Spleen (tissue), 11 donors: ENCODE results near the gene PEX11A. TPM values are rescaled to one million over a fixed set of nuclear protein-coding genes. Genes with fewer than 3 reads are reported as not detected.
A peak's percentile ranks its signal among the peaks of the same experiment; 100 is the strongest.

ENCODE experiments used
- DNase-seq: peaks from one replicate; pipeline ENCODE4 v3.0.0-alpha.2; 2020
- H3K27ac ChIP-seq, 8 donors: fragments of 200-600 bp; sonication (generic) in 7 of 8; 1 replicate in 4 of 8; 2 replicates in 4 of 8; pipeline versions ENCODE4 v1.5.0 to v1.8.0; 2016 to 2021; ENCODE audit warnings: inconsistent platforms in 4 of 8, mild to moderate bottlenecking in 4 of 8, moderate library complexity in 1 of 8
- H3K27me3 ChIP-seq, 7 donors: fragments of 200-600 bp; sonication (generic) in 6 of 7; replicated peaks in 1 of 7; 1 replicate in 4 of 7; 2 replicates in 3 of 7; pipeline versions ENCODE4 v1.5.0 to v1.8.0; 2016 to 2021; ENCODE audit warnings: inconsistent platforms in 3 of 7, mild to moderate bottlenecking in 1 of 7
- H3K36me3 ChIP-seq, 6 donors: fragments of 200-600 bp; sonication (generic) in 5 of 6; 1 replicate in 4 of 6; 2 replicates in 2 of 6; pipeline versions ENCODE4 v1.5.0 to v1.8.0; 2016 to 2021; ENCODE audit warnings: inconsistent platforms in 2 of 6
- H3K4me1 ChIP-seq, 6 donors: fragments of 200-600 bp; sonication (generic) in 5 of 6; 1 replicate in 3 of 6; 2 replicates in 3 of 6; pipeline versions ENCODE4 v1.5.0 to v1.8.0; 2016 to 2021; ENCODE audit warnings: inconsistent platforms in 3 of 6
- H3K4me3 ChIP-seq, 8 donors: fragments of 200-600 bp; sonication (generic) in 7 of 8; 1 replicate in 4 of 8; 2 replicates in 4 of 8; pipeline versions ENCODE4 v1.5.0 to v1.8.0; 2016 to 2021; ENCODE audit warnings: inconsistent platforms in 4 of 8, mild to moderate bottlenecking in 4 of 8, moderate library complexity in 2 of 8
- H3K9me3 ChIP-seq, 8 donors: fragments of 200-600 bp; sonication (generic) in 7 of 8; 1 replicate in 4 of 8; 2 replicates in 4 of 8; pipeline versions ENCODE4 v1.5.0 to v1.8.0; 2016 to 2021; ENCODE audit warnings: inconsistent platforms in 4 of 8
- POLR2A ChIP-seq, 3 donors: fragments of 450-650 bp; IDR thresholded peaks; one replicate each; pipeline ENCODE4 v1.5.1; 2017; ENCODE audit warnings: antibody characterized with exemption in 3 of 3, mild to moderate bottlenecking in 1 of 3
- POLR2AphosphoS5 ChIP-seq, 3 donors: sonication (generic); formaldehyde crosslinking; IDR thresholded peaks; one replicate each; pipeline ENCODE4 v1.5.1; 2017; ENCODE audit warnings: antibody characterized with exemption in 3 of 3
- WGBS, 5 donors: extraction: QIAGEN DNeasy Blood & Tissue Kit in 3 of 5; methylation state at CpG; one replicate each; pipeline versions ENCODE4 v1.1.5 to v1.1.7; 2013 to 2018; 5-methylcytosine and 5-hydroxymethylcytosine counted together
- intact Hi-C: fragments of 100-400 bp; cut with DNase I; formaldehyde crosslinking; loops from one replicate; pipeline ENCODE4 v1.15.0; 2023; ENCODE audit warnings: low total_unique reads
- polyA plus RNA-seq, 3 donors: library from polyadenylated mRNA; stranded (reverse); fragments of 200-250 nt; gene quantifications; one replicate each; pipeline ENCODE4 v1.2.1, GENCODE V29; 2013
- total RNA-seq, 7 donors: library from RNA; depleted of rRNA in 3 of 7; stranded (reverse); fragments of >200 nt in 3 of 7; fragmentation: NEBNext Ultra II Directional in 4 of 7; extraction: Animal tissue kit (Norgen Biotek cat#: 25700) in 4 of 7; gene quantifications; one replicate each; pipeline versions ENCODE4 v1.1.0 to v1.2.1, GENCODE V29; 2016 to 2021
- TF ChIP-seq, protein P1 (sequence below), 11 experiments: fragments of 200-600 bp in 7 of 11; fragments of 450-650 bp in 4 of 11; sonication (generic) in 4 of 11; IDR thresholded peaks in 8 of 11; conservative IDR thresholded peaks in 3 of 11; 1 replicate in 7 of 11; 2 replicates in 4 of 11; pipeline versions ENCODE4 v1.4.0 to v1.8.0; 2016 to 2021; ENCODE audit warnings: antibody characterized with exemption in 11 of 11, inconsistent platforms in 4 of 11, mild to moderate bottlenecking in 1 of 11
- donor health status: healthy with polysubstance abuse.
- donor health status: DM: no; HTN: no; CAD: no; lungs with moderate emphysema.
- donor health status: DM: no; HTN: no; CAD: no.
- donor health status: Bipolar disorder and iron deficiency.
- donor health status: healthy.
- donor health status: DM: no; HTN: no; CAD: no.
- donor health status: DM: yes; HTN: yes; CAD: no.

The PEX11A gene
- total and polyA plus RNA-seq, 10 donors: 1.9 to 6.1 (median 3.6) TPM

DNA sequence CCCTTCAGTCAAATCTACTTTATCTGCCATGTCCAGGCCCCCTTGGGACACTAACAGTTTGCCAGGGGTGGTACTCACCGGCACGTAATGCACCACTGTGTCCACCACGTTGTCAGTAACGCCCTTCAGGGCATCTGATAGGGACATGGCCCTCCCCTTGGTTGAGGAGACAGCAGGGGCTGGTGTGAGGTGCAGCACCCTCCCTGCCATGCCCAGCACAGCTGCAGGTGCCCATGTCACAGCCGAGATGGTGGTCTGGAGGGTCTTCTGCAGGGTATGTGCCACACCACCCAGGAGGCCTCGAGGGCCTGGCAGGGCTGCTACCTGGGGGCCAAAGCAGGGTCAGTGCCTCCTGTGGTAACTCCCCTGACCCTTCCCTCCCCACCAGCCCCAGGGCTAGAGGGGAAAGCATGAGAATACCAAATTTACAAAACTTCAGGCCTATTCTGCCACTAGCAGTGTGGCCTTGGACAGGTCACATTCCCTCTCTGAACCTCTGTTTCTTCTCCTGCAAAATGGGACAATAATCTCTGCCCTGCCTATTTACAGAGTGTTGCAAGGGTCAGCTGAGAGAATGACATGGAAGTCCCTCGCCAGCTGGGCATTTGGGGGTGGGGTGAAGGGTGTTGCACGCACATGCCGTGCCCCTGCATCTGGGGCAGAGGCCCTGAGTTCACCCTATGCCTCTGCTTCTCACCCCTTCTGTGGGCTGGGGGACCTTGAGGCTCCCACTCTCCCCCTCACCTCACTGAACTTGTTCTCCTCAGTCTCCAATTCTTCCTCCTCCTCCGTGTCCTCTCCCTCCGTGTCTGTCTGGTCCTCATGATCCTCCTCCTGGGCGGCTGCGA lies 23.5 kb downstream of the PEX11A start:
- no peak for DNase-seq
- WGBS, 5 donors: 80 to 88% (median 85%) methylated on average over 12 to 13 of the region's 13 CpGs
- peaks cover 0 to 34% (median 5%) of the 10 kb centered on the region in 7 donors for H3K27me3 ChIP-seq
- H3K27ac ChIP-seq: no peak overlapping the region
- no peak overlapping the region for H3K4me3 ChIP-seq
- H3K9me3 ChIP-seq: no peaks in the 10 kb centered on the region
- intact Hi-C loops: no loop called here
- no peaks in the 10 kb centered on the region for H3K36me3 ChIP-seq
- peaks cover 0 to 18% (median 12%) of the 10 kb centered on the region in 6 donors for H3K4me1 ChIP-seq
- TF ChIP-seq, protein P1, sequence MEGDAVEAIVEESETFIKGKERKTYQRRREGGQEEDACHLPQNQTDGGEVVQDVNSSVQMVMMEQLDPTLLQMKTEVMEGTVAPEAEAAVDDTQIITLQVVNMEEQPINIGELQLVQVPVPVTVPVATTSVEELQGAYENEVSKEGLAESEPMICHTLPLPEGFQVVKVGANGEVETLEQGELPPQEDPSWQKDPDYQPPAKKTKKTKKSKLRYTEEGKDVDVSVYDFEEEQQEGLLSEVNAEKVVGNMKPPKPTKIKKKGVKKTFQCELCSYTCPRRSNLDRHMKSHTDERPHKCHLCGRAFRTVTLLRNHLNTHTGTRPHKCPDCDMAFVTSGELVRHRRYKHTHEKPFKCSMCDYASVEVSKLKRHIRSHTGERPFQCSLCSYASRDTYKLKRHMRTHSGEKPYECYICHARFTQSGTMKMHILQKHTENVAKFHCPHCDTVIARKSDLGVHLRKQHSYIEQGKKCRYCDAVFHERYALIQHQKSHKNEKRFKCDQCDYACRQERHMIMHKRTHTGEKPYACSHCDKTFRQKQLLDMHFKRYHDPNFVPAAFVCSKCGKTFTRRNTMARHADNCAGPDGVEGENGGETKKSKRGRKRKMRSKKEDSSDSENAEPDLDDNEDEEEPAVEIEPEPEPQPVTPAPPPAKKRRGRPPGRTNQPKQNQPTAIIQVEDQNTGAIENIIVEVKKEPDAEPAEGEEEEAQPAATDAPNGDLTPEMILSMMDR (IDR thresholded peaks at IDR 0.05 in 8 of 11, conservative IDR thresholded peaks at IDR 0.05 in 3 of 11): no peak
- TF ChIP-seq POLR2A (IDR thresholded peaks at IDR 0.05) (no peak), POLR2AphosphoS5 (IDR thresholded peaks at IDR 0.05) (no peak)

DNA sequence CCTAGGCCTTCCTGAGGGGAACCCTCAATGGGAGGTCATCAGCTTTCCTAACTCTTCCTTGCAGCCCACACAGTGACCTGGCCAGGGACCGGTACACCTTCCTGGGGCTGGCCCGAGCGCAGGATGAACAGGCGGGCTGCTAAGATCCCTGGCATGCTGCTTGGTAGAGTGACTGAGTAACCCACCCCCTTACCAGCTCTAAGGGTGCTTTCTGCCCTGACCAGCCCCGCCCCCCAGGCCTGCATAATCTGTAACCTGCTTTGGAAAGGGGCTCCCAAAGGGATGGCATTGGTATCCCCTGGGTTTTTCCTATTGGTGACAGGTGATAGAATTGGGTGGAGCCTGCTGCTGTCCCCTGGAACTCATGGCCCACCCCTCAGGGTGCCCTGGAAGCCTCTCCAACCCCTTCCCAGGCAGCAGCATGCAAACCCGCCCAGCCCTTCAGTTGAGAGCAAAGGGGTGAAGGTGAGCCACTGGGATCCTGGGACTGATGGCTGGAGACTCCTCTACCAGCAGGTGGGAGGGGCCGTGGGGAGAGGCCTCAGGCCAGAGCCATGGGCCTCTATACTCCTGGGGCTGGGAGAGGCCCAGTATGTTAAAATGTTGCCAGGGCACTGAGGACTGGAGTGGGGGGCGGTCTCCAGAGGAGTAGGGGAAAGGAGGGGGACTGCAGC lies 24.2 kb downstream of the PEX11A start:
- intact Hi-C loops: no loop called here
- Histone ChIP-seq H3K4me1 (peaks cover 0 to 18% (median 12%) of the 10 kb centered on the region in 6 donors), H3K9me3 (no peaks in the 10 kb centered on the region), H3K36me3 (no peaks in the 10 kb centered on the region), H3K27ac (peak overlapping the region; percentile 42 to 81 (median 76)), H3K27me3 (peaks cover 0 to 34% (median 5%) of the 10 kb centered on the region in 7 donors), H3K4me3 (peak overlapping the region in 5 of 8 donors; percentile 19 to 67 (median 40))
- WGBS, 5 donors: 91 to 98% (median 94%) methylated on average over 7 to 8 of the region's 8 CpGs
- TF ChIP-seq, protein P1 (IDR thresholded peaks at IDR 0.05 in 8 of 11, conservative IDR thresholded peaks at IDR 0.05 in 3 of 11): no peak
- TF ChIP-seq POLR2A (IDR thresholded peaks at IDR 0.05): no peak
- no peak for TF ChIP-seq POLR2AphosphoS5 (IDR thresholded peaks at IDR 0.05)
- DNase-seq: no peak

DNA sequence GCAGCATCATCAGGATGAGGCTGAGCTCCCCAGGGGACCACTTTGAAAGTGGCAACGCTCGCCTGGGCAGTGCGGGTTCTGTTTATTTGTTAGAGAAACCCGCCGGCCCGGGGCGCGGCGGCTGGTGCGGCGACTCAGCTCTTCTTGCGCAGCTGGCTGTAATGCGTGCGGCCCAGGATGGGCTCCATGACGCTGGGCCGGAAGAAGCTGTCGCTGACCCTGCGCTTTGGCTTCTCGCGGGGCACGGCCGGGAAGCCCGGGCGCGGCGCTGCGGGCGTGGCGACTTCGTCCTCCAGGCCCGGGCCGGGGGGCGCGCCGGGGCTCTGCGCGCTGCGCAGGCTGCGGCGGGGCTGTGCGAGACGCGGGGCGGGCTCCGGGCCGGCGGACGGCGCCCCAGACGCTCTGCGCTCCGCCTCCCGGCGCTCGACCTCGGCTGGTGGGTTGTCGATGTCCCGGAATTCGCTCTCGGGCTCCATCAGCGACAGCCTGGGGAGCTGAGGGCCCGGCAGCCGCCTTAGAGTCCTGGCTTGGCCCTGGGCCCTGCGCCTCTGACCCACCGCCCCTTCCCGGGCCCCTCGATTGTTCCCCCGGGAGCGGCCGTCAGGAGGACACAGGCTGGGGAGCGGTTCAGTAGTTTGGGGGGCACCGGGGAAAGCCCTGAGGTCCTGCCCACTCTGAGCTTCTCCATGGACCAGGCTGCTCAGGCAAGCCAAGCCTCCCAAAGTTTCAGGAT lies 24.9 kb downstream of the PEX11A start:
- Histone ChIP-seq H3K36me3 (no peaks in the 10 kb centered on the region), H3K4me1 (peaks cover 0 to 18% (median 12%) of the 10 kb centered on the region in 6 donors), H3K27me3 (peaks cover 0 to 38% (median 5%) of the 10 kb centered on the region in 7 donors), H3K27ac (peak overlapping the region; percentile 42 to 81 (median 76)), H3K9me3 (no peaks in the 10 kb centered on the region), H3K4me3 (peak overlapping the region; percentile 19 to 67 (median 30))
- DNase-seq: peak; percentile 84
- intact Hi-C loops: no loop called here
- 0 to 7% (median 3%) methylated on average over 12 to 72 of the region's 72 CpGs for WGBS, 5 donors
- peak; percentile 40 to 78 (median 68) for TF ChIP-seq POLR2AphosphoS5 (IDR thresholded peaks at IDR 0.05)
- TF ChIP-seq, protein P1 (IDR thresholded peaks at IDR 0.05 in 8 of 11, conservative IDR thresholded peaks at IDR 0.05 in 3 of 11): no peak
